Left lung (tissue), 10 donors: ENCODE results near the gene DHRS3. TPM values are rescaled to one million over a fixed set of nuclear protein-coding genes. Genes with fewer than 3 reads are reported as not detected.

Experiments used
- ATAC-seq: fragments of 200-7000 bp; cut with Tn5 transposase; one replicate; pipeline ENCODE4 v1.9.1; 2020; ENCODE audit warnings: moderate library complexity
- DNase-seq, 4 donors: peaks; one replicate each; pipeline ENCODE4 v3.0.0-alpha.2; 2013 to 2020
- H3K27ac ChIP-seq, 2 donors: fragments of 200-600 bp; sonication (generic) in 1 of 2; one replicate each; pipeline versions ENCODE4 v1.5.0 to v1.8.0; 2020 to 2021
- H3K27me3 ChIP-seq, 2 donors: fragments of 200-600 bp; sonication (generic) in 1 of 2; one replicate each; pipeline versions ENCODE4 v1.5.0 to v1.8.0; 2020 to 2021
- H3K36me3 ChIP-seq, 2 donors: fragments of 200-600 bp; sonication (generic) in 1 of 2; one replicate each; pipeline versions ENCODE4 v1.5.0 to v1.8.0; 2020 to 2021
- H3K4me1 ChIP-seq, 2 donors: fragments of 200-600 bp; one replicate each; pipeline ENCODE4 v1.8.0; 2021
- H3K4me3 ChIP-seq, 2 donors: fragments of 200-600 bp; sonication (generic) in 1 of 2; one replicate each; pipeline versions ENCODE4 v1.5.0 to v1.8.0; 2020 to 2021; ENCODE audit warnings: mild to moderate bottlenecking in 1 of 2
- H3K9me3 ChIP-seq, 2 donors: fragments of 200-600 bp; sonication (generic) in 1 of 2; one replicate each; pipeline versions ENCODE4 v1.5.0 to v1.8.0; 2020 to 2021
- CTCF ChIP-seq, 2 donors: fragments of 200-600 bp; sonication (generic) in 1 of 2; IDR thresholded peaks; one replicate each; pipeline versions ENCODE4 v1.5.0 to v1.8.0; 2021; ENCODE audit warnings: antibody characterized with exemption in 2 of 2
- intact Hi-C, 2 donors: fragments of 100-400 bp; cut with DNase I; formaldehyde crosslinking; loops; one replicate each; pipeline versions ENCODE4 v1.11.2 to v1.14.2; 2022
- polyA plus RNA-seq, 6 donors: library from polyadenylated mRNA; unstranded; fragments of 120-200 nt; gene quantifications; one replicate each; pipeline ENCODE4 v1.2.1, GENCODE V29; 2013; ENCODE audit not compliant: insufficient read length in 6 of 6
- total RNA-seq, 2 donors: library from RNA; stranded (reverse); fragmentation: NEBNext Ultra II Directional; extraction: Animal tissue kit (Norgen Biotek cat#: 25700); gene quantifications; one replicate each; pipeline ENCODE4 v1.2.1, GENCODE V29; 2021
- donor health status: DM: no; HTN: yes; CAD: no.
- donor health status: DM: no; HTN: no; CAD: no.

DHRS3 gene
- total and polyA plus RNA-seq, 8 donors: 37.3 to 120 (median 43.7) TPM

- Histone ChIP-seq H3K4me3 (no peak overlapping the region), H3K36me3 (peaks cover 0 to 73% of the 10 kb centered on the region in 2 donors), H3K4me1 (no peaks in the 10 kb centered on the region), H3K27me3 (no peaks in the 10 kb centered on the region), H3K9me3 (no peaks in the 10 kb centered on the region), H3K27ac (no peak overlapping the region)
- DNase-seq (no peak), ATAC-seq (no peak)
- intact Hi-C loops: no loop called here
- no peak for TF ChIP-seq CTCF (IDR thresholded peaks at IDR 0.05)
Measured at GRCh38 chr1:12574757-12575139, 43.3 kb downstream of the DHRS3 start.

DNA sequence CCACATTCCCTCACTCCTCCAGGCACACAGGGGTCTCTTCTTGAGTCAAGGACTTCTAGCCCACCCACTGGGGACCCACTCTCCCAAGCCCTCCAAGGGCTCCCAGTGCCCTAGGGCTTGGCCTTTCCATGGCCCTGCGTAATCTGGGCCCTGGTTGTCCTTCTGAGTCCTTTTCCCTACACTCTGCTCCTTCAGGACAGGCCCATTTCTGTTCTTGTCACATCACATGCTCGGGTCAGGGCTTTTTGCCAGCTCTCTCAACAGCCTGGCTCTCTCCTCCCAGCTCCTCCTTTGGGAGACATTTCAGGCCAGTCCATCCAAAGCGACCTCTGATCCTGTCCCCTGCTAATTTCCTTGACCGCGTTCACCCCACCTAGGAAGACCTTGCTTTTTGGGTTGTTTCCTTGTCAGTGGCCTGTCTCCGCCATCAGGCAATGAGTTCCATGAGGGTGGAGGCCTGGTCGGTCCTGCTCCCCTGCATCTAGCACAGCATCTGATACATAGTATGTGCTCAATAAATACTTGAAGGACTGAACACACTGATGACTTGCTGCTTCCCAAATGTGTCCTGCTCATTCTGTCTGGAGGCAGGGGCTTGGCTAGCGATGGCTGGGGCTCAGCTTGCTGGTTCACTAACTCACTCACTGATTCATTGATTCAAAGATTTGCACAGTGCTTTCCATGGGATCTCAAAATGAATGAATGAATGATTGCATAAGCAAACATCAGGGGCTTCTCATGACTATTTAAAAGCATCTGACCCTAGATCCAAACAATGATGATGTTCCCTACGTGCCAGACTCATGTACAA is 44.8 kb downstream of the DHRS3 start:
- no peak overlapping the region for H3K4me3 ChIP-seq
- no peaks in the 10 kb centered on the region for H3K4me1 ChIP-seq
- intact Hi-C loops: no loop called here
- peak overlapping the region in 1 of 2 donors; percentile 11 for H3K27ac ChIP-seq
- DNase-seq (no peak), ATAC-seq (no peak)
- H3K9me3 ChIP-seq: no peaks in the 10 kb centered on the region
- no peak for TF ChIP-seq CTCF (IDR thresholded peaks at IDR 0.05)
- peaks cover 0 to 69% of the 10 kb centered on the region in 2 donors for H3K36me3 ChIP-seq
- no peaks in the 10 kb centered on the region for H3K27me3 ChIP-seq

- no peak for DNase-seq
- peak overlapping the region in 1 of 2 donors; percentile 11 for H3K27ac ChIP-seq
- H3K4me3 ChIP-seq: no peak overlapping the region
- H3K36me3 ChIP-seq: peaks cover 0 to 69% of the 10 kb centered on the region in 2 donors
- no peaks in the 10 kb centered on the region for H3K27me3 ChIP-seq
- ATAC-seq: no peak
- no peaks in the 10 kb centered on the region for H3K4me1 ChIP-seq
- no peaks in the 10 kb centered on the region for H3K9me3 ChIP-seq
- intact Hi-C loops: no loop called here
- no peak for TF ChIP-seq CTCF (IDR thresholded peaks at IDR 0.05)
Measured at GRCh38 chr1:12572522-12572921, 45.5 kb downstream of the DHRS3 start.

- Histone ChIP-seq H3K9me3 (no peaks in the 10 kb centered on the region), H3K4me3 (no peak overlapping the region), H3K36me3 (peaks cover 0 to 64% of the 10 kb centered on the region in 2 donors), H3K4me1 (no peaks in the 10 kb centered on the region), H3K27me3 (no peaks in the 10 kb centered on the region), H3K27ac (no peak overlapping the region)
- intact Hi-C loops: no loop called here
- peak in 1 of 4 donors; percentile 31 for DNase-seq
- no peak for ATAC-seq
- no peak for TF ChIP-seq CTCF (IDR thresholded peaks at IDR 0.05)
Measured at GRCh38 chr1:12570291-12570690, 47.7 kb downstream of the DHRS3 start.

DNA sequence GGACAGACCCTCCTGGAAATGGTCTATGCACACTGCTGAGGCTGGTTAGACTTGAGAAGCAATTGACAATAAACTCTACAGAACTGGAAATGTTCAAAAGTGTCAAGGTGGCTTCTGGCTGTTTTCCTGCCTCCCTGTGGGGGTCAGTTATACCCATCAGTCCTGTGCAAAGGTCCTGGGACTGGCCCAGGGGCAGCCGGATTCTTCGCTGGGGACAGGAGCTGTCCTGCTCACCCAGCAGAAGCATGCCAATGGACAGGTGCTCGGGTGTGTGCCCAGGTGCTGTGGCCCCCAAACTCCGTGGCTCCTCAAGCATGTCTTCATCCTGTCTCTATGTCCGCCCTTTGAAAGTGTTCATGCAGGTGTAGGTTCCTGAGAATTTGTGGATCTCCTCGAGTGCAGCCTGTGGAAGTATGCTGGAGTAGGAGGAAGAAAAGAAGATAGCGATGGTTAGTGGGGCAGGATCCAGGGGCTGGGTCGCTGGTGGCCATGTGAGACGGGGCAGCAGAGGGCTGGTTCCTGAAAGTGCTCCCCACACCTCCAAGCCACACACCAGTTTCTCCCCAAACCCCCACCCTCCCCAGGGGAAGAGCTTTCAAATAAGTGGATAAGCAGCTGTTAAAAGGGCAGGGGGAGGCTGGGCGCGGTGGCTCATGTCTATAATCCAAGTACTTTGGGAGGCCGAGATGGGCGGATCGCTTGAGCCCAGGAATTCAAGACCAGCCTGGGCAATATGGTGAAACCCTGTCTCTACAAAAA is 49.8 kb downstream of the DHRS3 start:
- Histone ChIP-seq H3K27me3 (no peaks in the 10 kb centered on the region), H3K9me3 (peaks cover 0 to 17% of the 10 kb centered on the region in 2 donors), H3K36me3 (peaks cover 0 to 55% of the 10 kb centered on the region in 2 donors), H3K27ac (no peak overlapping the region), H3K4me1 (no peaks in the 10 kb centered on the region), H3K4me3 (no peak overlapping the region)
- DNase-seq (peak in 1 of 4 donors; percentile 58), ATAC-seq (no peak)
- no peak for TF ChIP-seq CTCF (IDR thresholded peaks at IDR 0.05)
- intact Hi-C loops: no loop called here
